ENCODE results near the gene ZNF641. TPM values are rescaled to one million over a fixed set of nuclear protein-coding genes. Genes with fewer than 3 reads are reported as not detected.
"Not testable (repeated sequence)": the region's sequence is repeated elsewhere in the genome, so short reads cannot be mapped to it uniquely, and the experiment has no call there.

ZNF641 gene
- total and polyA plus RNA-seq, 5 donors from 2014 or later: 9.2 to 20.4 (median 9.8) TPM

DNA sequence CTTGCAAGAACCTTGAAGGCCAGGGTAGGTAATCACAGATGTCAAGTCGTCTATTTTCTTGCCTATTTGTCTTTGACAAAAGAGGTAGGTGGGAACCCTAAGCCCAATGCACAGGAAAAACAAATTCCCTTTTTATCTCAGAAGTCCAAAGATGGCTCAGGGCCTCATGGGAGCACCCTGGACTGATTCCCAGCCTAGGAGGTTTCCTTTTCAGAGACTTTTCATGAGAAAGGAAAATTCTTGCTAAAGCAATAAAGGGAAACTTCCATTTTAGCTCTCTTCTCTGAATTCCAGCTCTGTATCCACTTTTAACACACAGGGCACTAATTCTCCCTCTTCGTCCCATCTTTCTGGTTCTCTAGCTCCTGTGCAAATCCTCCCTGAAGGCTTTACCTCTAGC, 1.2 kb downstream of the ZNF641 start:
- H3K27ac Mint-ChIP-seq: peak overlapping the region; percentile 93 to 97 (median 95)
- peak overlapping the region; percentile 87 for H3K4me3 ChIP-seq (ENCODE audit: low read depth, low read length)
- H3K4me3 Mint-ChIP-seq: peak overlapping the region; percentile 92 to 99 (median 96)

DNA sequence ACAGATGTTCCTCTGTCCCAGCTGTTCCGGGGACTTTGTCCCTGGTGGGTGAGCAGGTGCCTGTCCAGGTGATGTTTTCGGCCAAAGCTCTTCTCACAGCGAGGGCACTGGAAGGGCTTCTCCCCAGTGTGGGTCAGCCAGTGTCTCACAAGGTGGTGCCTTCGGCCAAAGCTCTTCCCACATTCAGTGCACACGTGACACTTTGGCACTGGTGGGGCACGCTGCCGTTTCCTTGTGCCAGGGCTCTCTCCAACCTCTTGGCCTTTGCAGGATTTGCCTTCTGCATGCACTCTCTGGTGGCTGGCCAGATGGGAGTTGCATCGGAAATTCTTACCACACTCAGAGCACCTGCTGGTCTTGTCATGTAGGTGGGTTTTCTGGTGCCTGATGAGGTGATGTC, 7.7 kb downstream of the ZNF641 start:
- no peak overlapping the region for H3K4me3 Mint-ChIP-seq
- Histone ChIP-seq H3K4me1 (ENCODE audit: control insufficient read depth, insufficient read depth, low read length, poor library complexity, severe bottlenecking) (no peaks in the 10 kb centered on the region), H3K27me3 (ENCODE audit: control insufficient read depth, insufficient read depth, low read length) (no peaks in the 10 kb centered on the region), H3K9me3 (ENCODE audit: control insufficient read depth in 2 of 2, low read length in 2 of 2) (no peaks in the 10 kb centered on the region), H3K36me3 (ENCODE audit: control insufficient read depth, insufficient read depth, low read length) (peaks cover 70% of the 10 kb centered on the region), H3K27ac (ENCODE audit: insufficient read depth, low read length, poor library complexity, severe bottlenecking) (no peak overlapping the region), H3K4me3 (ENCODE audit: low read depth, low read length) (no peak overlapping the region)
- H3K27me3 Mint-ChIP-seq: no peaks in the 10 kb centered on the region
- peaks cover 0 to under 1% (median 0%) of the 10 kb centered on the region in 7 donors for H3K9me3 Mint-ChIP-seq
- H3K36me3 Mint-ChIP-seq: peaks cover 73% of the 10 kb centered on the region
- ATAC-seq (ENCODE audit: low read depth in 2 of 2): no peak
- no peak for DNase-seq
- H3K27ac Mint-ChIP-seq: no peak overlapping the region
- H3K4me1 Mint-ChIP-seq: peaks cover 10 to 40% (median 29%) of the 10 kb centered on the region in 4 donors

More for the DNA sequence above, 1.2 kb downstream of the ZNF641 start:
- Mint-ChIP-seq H3K9me3 (no peaks in the 10 kb centered on the region), H3K36me3 (peaks cover 39% of the 10 kb centered on the region), H3K27me3 (peaks cover 5% of the 10 kb centered on the region), H3K4me1 (peaks cover 23 to 60% (median 42%) of the 10 kb centered on the region in 4 donors)
- H3K27ac ChIP-seq (ENCODE audit: insufficient read depth, low read length, poor library complexity, severe bottlenecking): peak overlapping the region; percentile 75
- ATAC-seq (ENCODE audit: low read depth in 2 of 2) (no peak), DNase-seq (no peak)
- no peaks in the 10 kb centered on the region for H3K9me3 ChIP-seq (ENCODE audit: control insufficient read depth in 2 of 2, low read length in 2 of 2)
- peaks cover 23% of the 10 kb centered on the region for H3K4me1 ChIP-seq (ENCODE audit: control insufficient read depth, insufficient read depth, low read length, poor library complexity, severe bottlenecking)
- peaks cover 34% of the 10 kb centered on the region for H3K36me3 ChIP-seq (ENCODE audit: control insufficient read depth, insufficient read depth, low read length)
- no peaks in the 10 kb centered on the region for H3K27me3 ChIP-seq (ENCODE audit: control insufficient read depth, insufficient read depth, low read length)

DNA sequence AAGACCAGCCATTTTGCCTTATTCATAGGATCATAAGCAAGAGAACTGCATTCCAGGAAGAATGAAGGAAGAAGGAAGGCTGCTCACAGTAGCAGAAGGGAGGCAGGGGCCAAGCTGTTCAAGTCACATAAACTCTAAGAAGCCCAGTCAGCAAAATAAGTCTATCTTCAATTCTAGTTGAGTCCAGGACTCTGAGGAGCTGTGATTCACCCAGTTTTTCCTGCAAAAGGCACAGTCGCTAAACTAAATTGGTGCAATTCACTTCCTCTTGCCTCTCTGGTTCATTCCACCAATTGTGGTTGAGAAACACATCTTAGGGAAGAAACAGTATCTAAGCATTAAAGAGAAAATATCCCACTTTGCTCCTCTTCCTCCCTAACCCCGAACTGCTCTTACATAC, 9.8 kb downstream of the ZNF641 start:
- H3K36me3 ChIP-seq (ENCODE audit: control insufficient read depth, insufficient read depth, low read length): peaks cover 50% of the 10 kb centered on the region
- no peak overlapping the region for H3K27ac ChIP-seq (ENCODE audit: insufficient read depth, low read length, poor library complexity, severe bottlenecking)
- Mint-ChIP-seq H3K27me3 (no peaks in the 10 kb centered on the region), H3K4me3 (no peak overlapping the region), H3K4me1 (peaks cover 5 to 31% (median 26%) of the 10 kb centered on the region in 4 donors), H3K9me3 (peaks cover 0 to 2% (median 0%) of the 10 kb centered on the region in 7 donors), H3K27ac (peak overlapping the region in 1 of 3 donors; percentile 15), H3K36me3 (peaks cover 65% of the 10 kb centered on the region)
- no peak for DNase-seq
- no peak for ATAC-seq (ENCODE audit: low read depth in 2 of 2)
- no peaks in the 10 kb centered on the region for H3K9me3 ChIP-seq (ENCODE audit: control insufficient read depth in 2 of 2, low read length in 2 of 2)
- no peaks in the 10 kb centered on the region for H3K4me1 ChIP-seq (ENCODE audit: control insufficient read depth, insufficient read depth, low read length, poor library complexity, severe bottlenecking)
- no peaks in the 10 kb centered on the region for H3K27me3 ChIP-seq (ENCODE audit: control insufficient read depth, insufficient read depth, low read length)
- H3K4me3 ChIP-seq (ENCODE audit: low read depth, low read length): no peak overlapping the region

DNA sequence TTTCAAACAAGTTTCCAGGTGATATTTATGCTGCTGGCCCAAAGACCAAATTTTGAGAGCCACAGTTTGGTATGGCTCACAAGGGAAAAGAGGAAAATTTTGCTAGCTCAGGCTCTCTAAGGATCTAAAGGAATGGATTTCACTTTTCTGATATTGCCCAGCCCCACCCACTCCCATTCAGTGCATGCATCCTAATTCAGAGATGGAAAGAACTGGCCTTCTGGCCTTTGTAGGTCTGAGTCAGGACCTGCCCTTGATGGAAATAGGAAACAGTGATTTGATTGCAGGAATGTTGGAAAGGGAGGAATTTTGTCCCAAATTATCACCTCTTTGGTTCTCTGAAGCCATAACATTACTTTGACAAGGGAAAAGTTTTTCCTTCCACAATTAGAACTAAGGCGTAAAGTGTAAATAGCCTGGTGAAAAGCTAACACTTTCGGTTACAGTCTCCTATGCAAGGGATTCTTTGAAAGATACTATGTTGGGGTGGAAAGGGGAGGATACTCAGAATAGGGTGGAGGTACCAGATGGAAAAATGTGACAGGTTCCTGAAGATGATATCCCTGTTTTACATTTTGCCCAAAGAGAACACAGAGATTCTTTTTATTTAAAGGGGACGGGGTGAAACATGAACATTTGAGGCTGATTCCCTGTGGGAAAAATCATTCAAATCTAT, 11.1 kb downstream of the ZNF641 start:
- Histone ChIP-seq H3K36me3 (ENCODE audit: control insufficient read depth, insufficient read depth, low read length) (peaks cover 38% of the 10 kb centered on the region), H3K9me3 (ENCODE audit: control insufficient read depth in 2 of 2, low read length in 2 of 2) (no peaks in the 10 kb centered on the region), H3K27ac (ENCODE audit: insufficient read depth, low read length, poor library complexity, severe bottlenecking) (no peak overlapping the region), H3K4me3 (ENCODE audit: low read depth, low read length) (no peak overlapping the region), H3K27me3 (ENCODE audit: control insufficient read depth, insufficient read depth, low read length) (no peaks in the 10 kb centered on the region), H3K4me1 (ENCODE audit: control insufficient read depth, insufficient read depth, low read length, poor library complexity, severe bottlenecking) (peaks cover 6% of the 10 kb centered on the region)
- Mint-ChIP-seq H3K27me3 (no peaks in the 10 kb centered on the region), H3K36me3 (peaks cover 52% of the 10 kb centered on the region), H3K9me3 (peaks cover 0 to 2% (median 0%) of the 10 kb centered on the region in 7 donors), H3K4me3 (no peak overlapping the region), H3K4me1 (peaks cover 14 to 32% (median 20%) of the 10 kb centered on the region in 4 donors), H3K27ac (peak overlapping the region in 1 of 3 donors; percentile 48)
- DNase-seq (no peak), ATAC-seq (ENCODE audit: low read depth in 2 of 2) (no peak)

DNA sequence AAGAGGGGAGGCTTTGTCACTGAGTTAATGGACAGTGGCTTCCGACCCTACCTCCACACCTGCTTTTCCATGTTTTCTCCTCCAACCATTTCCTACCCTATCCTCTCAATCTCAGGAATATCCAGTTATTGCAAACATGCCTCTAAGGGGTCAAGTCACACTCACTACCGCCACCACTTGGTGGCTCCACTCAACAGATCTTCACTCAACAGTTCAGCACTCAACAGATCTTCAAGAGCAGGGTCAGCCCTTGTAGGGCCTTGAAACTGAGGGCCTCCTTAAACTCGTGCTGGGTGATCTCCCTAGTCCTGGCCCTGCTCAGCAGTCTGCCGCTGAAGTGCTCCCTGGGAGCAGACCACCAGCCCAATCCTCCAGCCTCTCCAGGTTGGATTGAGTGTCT, 14.2 kb downstream of the ZNF641 start:
- Mint-ChIP-seq H3K9me3 (peaks cover 0 to 2% (median 0%) of the 10 kb centered on the region in 7 donors), H3K36me3 (peaks cover 32% of the 10 kb centered on the region), H3K4me3 (no peak overlapping the region), H3K4me1 (peaks cover 13 to 20% (median 17%) of the 10 kb centered on the region in 4 donors), H3K27ac (no peak overlapping the region), H3K27me3 (no peaks in the 10 kb centered on the region)
- Histone ChIP-seq H3K4me3 (ENCODE audit: low read depth, low read length) (no peak overlapping the region), H3K36me3 (ENCODE audit: control insufficient read depth, insufficient read depth, low read length) (peaks cover 10% of the 10 kb centered on the region), H3K27ac (ENCODE audit: insufficient read depth, low read length, poor library complexity, severe bottlenecking) (no peak overlapping the region), H3K27me3 (ENCODE audit: control insufficient read depth, insufficient read depth, low read length) (no peaks in the 10 kb centered on the region), H3K4me1 (ENCODE audit: control insufficient read depth, insufficient read depth, low read length, poor library complexity, severe bottlenecking) (peaks cover 7% of the 10 kb centered on the region), H3K9me3 (ENCODE audit: control insufficient read depth in 2 of 2, low read length in 2 of 2) (no peaks in the 10 kb centered on the region)
- ATAC-seq (ENCODE audit: low read depth in 2 of 2) (no peak), DNase-seq (no peak)

DNA sequence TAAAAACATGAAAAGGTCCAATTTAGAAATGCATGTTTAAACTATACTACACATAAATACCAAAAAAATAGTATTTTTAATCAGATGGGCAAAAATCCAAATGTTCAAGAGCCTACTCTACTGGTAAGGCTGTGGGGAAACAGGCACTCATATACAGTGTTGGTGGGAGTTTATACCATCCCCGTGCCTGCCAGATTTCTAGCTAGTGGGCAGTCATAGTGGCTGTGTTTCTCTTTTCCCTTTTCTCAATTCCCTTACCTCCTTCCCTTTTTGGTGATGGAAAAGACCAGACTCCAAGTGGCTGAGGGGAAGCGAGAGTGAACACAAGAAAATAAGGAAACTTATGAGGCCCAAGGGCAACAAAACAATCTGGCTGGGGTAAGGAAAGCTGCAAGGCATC, 14.7 kb downstream of the ZNF641 start:
- Mint-ChIP-seq H3K4me3 (no peak overlapping the region), H3K27me3 (no peaks in the 10 kb centered on the region), H3K4me1 (peaks cover 13 to 23% (median 16%) of the 10 kb centered on the region in 4 donors), H3K9me3 (peaks cover 0 to 2% (median 0%) of the 10 kb centered on the region in 7 donors), H3K36me3 (peaks cover 30% of the 10 kb centered on the region), H3K27ac (peak overlapping the region in 1 of 3 donors; percentile 5)
- H3K4me3 ChIP-seq (ENCODE audit: low read depth, low read length): no peak overlapping the region
- DNase-seq (no peak), ATAC-seq (ENCODE audit: low read depth in 2 of 2) (no peak)
- H3K9me3 ChIP-seq (ENCODE audit: control insufficient read depth in 2 of 2, low read length in 2 of 2): no peaks in the 10 kb centered on the region
- no peak overlapping the region for H3K27ac ChIP-seq (ENCODE audit: insufficient read depth, low read length, poor library complexity, severe bottlenecking)
- H3K27me3 ChIP-seq (ENCODE audit: control insufficient read depth, insufficient read depth, low read length): no peaks in the 10 kb centered on the region
- H3K36me3 ChIP-seq (ENCODE audit: control insufficient read depth, insufficient read depth, low read length): peaks cover 10% of the 10 kb centered on the region
- H3K4me1 ChIP-seq (ENCODE audit: control insufficient read depth, insufficient read depth, low read length, poor library complexity, severe bottlenecking): peaks cover 7% of the 10 kb centered on the region

DNA sequence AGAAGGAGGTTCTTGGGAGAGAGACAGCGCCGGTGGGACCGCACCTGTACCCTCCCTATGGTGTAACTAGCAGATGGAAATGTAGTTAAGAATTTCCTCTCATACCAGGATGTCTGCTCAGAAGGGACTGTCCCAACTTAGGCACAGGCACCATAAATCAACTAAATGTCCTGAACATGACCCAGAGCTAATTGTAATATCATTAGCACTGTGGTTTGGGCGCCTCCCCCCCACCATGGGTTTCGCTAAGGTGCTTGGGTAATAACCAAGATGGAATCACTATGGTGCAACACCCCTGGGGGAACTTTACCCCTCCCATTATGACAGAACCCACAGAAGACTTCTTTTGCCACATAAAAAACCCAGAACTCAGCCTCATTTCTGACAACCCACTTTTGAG, 15.9 kb downstream of the ZNF641 start:
- Mint-ChIP-seq H3K27me3 (no peaks in the 10 kb centered on the region), H3K36me3 (peaks cover 18% of the 10 kb centered on the region), H3K27ac (peak overlapping the region in 1 of 3 donors; percentile 77), H3K4me3 (peak overlapping the region in 1 of 4 donors; percentile 3), H3K9me3 (peaks cover 0 to 2% (median 0%) of the 10 kb centered on the region in 7 donors), H3K4me1 (peaks cover 12 to 27% (median 16%) of the 10 kb centered on the region in 4 donors)
- H3K9me3 ChIP-seq (ENCODE audit: control insufficient read depth in 2 of 2, low read length in 2 of 2): no peaks in the 10 kb centered on the region
- DNase-seq (no peak), ATAC-seq (ENCODE audit: low read depth in 2 of 2) (no peak)
- H3K36me3 ChIP-seq (ENCODE audit: control insufficient read depth, insufficient read depth, low read length): peaks cover 2% of the 10 kb centered on the region
- no peak overlapping the region for H3K27ac ChIP-seq (ENCODE audit: insufficient read depth, low read length, poor library complexity, severe bottlenecking)
- H3K27me3 ChIP-seq (ENCODE audit: control insufficient read depth, insufficient read depth, low read length): no peaks in the 10 kb centered on the region
- peaks cover 7% of the 10 kb centered on the region for H3K4me1 ChIP-seq (ENCODE audit: control insufficient read depth, insufficient read depth, low read length, poor library complexity, severe bottlenecking)
- no peak overlapping the region for H3K4me3 ChIP-seq (ENCODE audit: low read depth, low read length)

DNA sequence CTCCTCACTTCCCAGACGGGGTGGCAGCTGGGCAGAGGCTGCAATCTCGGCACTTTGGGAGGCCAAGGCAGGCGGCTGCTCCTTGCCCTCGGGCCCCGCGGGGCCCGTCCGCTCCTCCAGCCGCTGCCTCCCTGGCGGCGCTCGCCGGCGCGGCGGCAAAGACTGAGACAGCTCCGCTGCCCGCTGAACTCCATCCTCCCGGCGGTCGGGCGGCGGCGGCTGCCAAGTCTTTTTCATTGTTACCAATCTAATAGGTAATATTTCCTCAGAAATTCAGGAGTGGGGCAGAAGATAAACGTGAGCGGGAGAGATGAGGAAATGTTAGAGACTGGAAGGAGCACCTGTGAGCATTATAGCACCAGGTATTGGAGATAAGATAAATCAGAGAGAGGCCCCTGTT, 17.0 kb downstream of the ZNF641 start:
- H3K36me3 ChIP-seq (ENCODE audit: control insufficient read depth, insufficient read depth, low read length); H3K9me3 ChIP-seq (ENCODE audit: control insufficient read depth in 2 of 2, low read length in 2 of 2); H3K4me1 ChIP-seq (ENCODE audit: control insufficient read depth, insufficient read depth, low read length, poor library complexity, severe bottlenecking); H3K9me3 Mint-ChIP-seq; H3K27me3 ChIP-seq (ENCODE audit: control insufficient read depth, insufficient read depth, low read length); DNase-seq; ATAC-seq (ENCODE audit: low read depth in 2 of 2); H3K27ac ChIP-seq (ENCODE audit: insufficient read depth, low read length, poor library complexity, severe bottlenecking); H3K27ac Mint-ChIP-seq; H3K27me3 Mint-ChIP-seq; H3K4me3 Mint-ChIP-seq; H3K4me3 ChIP-seq (ENCODE audit: low read depth, low read length): not testable (repeated sequence)
- Mint-ChIP-seq H3K36me3 (peaks cover 11% of the 10 kb centered on the region), H3K4me1 (peaks cover 12 to 27% (median 16%) of the 10 kb centered on the region in 4 donors)

Data from CD4-positive, CD25-positive, alpha-beta regulatory T cell (primary cell).